Suprapubic skin (tissue), 4 donors: ENCODE data around the gene PDCD4. TPM values are rescaled to one million over a fixed set of nuclear protein-coding genes. Genes with fewer than 3 reads are reported as not detected.

Source experiments
- DNase-seq, 2 donors: peaks; one replicate each; pipeline ENCODE4 v3.0.0-alpha.2; 2019; ENCODE audit warnings: low spot score in 2 of 2
- H3K27ac ChIP-seq: fragments of 200-600 bp; sonication (generic); one replicate; pipeline ENCODE4 v1.5.1; 2019
- H3K27me3 ChIP-seq: fragments of 200-600 bp; sonication (generic); one replicate; pipeline ENCODE4 v1.5.1; 2019
- H3K36me3 ChIP-seq: fragments of 200-600 bp; sonication (generic); one replicate; pipeline ENCODE4 v1.5.1; 2019
- H3K4me1 ChIP-seq: fragments of 200-600 bp; sonication (generic); one replicate; pipeline ENCODE4 v1.5.1; 2019
- H3K4me3 ChIP-seq: fragments of 200-600 bp; sonication (generic); one replicate; pipeline ENCODE4 v1.5.1; 2019; ENCODE audit warnings: mild to moderate bottlenecking
- H3K9me3 ChIP-seq: fragments of 200-600 bp; sonication (generic); one replicate; pipeline ENCODE4 v1.5.1; 2019
- CTCF ChIP-seq, 2 donors: fragments of 200-600 bp in 1 of 2; fragments of 450-650 bp in 1 of 2; sonication (generic) in 1 of 2; IDR thresholded peaks; one replicate each; pipeline ENCODE4 v1.5.1; 2016 to 2019; ENCODE audit warnings: antibody characterized with exemption in 2 of 2, mild to moderate bottlenecking in 1 of 2, moderate library complexity in 1 of 2
- EP300 ChIP-seq: sonication (generic); formaldehyde crosslinking; IDR thresholded peaks from one replicate; pipeline ENCODE4 v1.6.1; 2017; ENCODE audit warnings: antibody characterized with exemption
- POLR2A ChIP-seq, 2 donors: fragments of 450-650 bp; IDR thresholded peaks; one replicate each; pipeline ENCODE4 v1.6.1; 2017; ENCODE audit warnings: antibody characterized with exemption in 2 of 2, mild to moderate bottlenecking in 2 of 2, moderate library complexity in 2 of 2
- POLR2AphosphoS5 ChIP-seq, 3 donors: sonication (generic); formaldehyde crosslinking; IDR thresholded peaks; one replicate each; pipeline ENCODE4 v1.6.1; 2017; ENCODE audit warnings: antibody characterized with exemption in 3 of 3
- WGBS: methylation state at CpG from one replicate; pipeline ENCODE4 v1.1.5; 2018; 5-methylcytosine and 5-hydroxymethylcytosine counted together
- total RNA-seq, 4 donors: library from RNA; depleted of rRNA; stranded (reverse); fragments of >200 nt; gene quantifications; one replicate each; pipeline ENCODE4 v1.1.0, GENCODE V29; 2016

PDCD4 gene
- total RNA-seq, 4 donors from 2014 or later = 243 to 594 (median 293) TPM

- DNase-seq = no peak
- no peak overlapping the region for H3K4me3 ChIP-seq
- H3K27me3 ChIP-seq = no peaks in the 10 kb centered on the region
- peaks cover 74% of the 10 kb centered on the region for H3K4me1 ChIP-seq
- WGBS = 52% methylated on average over 2 of the region's 2 CpGs
- TF ChIP-seq CTCF (IDR thresholded peaks at IDR 0.05) (no peak), EP300 (no peak), POLR2AphosphoS5 (IDR thresholded peaks at IDR 0.05) (no peak), POLR2A (IDR thresholded peaks at IDR 0.05) (no peak)
- H3K9me3 ChIP-seq = no peaks in the 10 kb centered on the region
- H3K36me3 ChIP-seq = no peaks in the 10 kb centered on the region
- peak overlapping the region; percentile 60 for H3K27ac ChIP-seq
Measured at GRCh38 chr10:110843031-110843430, 28.7 kb upstream of the PDCD4 start.

DNA sequence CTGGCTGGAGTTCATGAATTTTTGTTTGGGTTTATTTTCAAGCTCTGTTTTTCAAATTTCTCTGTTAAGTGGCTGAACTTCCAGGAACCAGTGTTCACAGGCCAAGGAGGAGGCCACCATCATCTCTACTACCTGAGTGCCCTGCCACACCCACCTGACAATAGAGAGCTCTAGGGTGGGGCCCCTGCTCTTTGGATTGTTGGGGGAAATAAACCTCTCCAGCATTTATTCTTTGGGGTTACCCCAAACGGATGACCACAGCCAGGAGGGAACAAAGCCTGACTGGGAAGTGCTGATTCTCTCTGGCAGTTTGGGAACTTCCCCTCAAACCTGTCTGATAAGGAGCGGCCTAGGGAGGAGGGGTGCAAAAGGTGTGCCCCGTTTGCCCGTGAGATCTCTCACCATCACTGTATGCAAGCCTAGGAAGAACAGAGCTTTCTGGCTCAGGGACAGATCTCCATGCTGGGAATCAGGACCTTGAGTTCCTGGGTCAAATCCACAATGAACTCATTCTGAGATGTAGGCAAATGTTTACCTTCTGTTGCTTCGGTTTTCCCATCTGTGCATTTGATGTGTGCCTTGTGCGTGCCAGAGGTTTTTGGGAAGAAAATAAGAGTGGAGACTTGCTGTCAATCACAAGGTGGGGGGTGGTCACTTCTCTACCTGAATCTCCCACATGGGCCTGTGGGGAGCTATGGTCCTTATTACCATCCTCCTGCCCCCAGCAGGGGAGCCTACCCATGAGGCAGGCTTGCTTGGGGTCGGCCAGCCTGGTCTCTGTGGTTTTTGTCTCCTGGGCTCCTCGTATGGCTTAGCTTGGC, 27.7 kb upstream of the PDCD4 start:
- peaks cover 69% of the 10 kb centered on the region for H3K4me1 ChIP-seq

DNA sequence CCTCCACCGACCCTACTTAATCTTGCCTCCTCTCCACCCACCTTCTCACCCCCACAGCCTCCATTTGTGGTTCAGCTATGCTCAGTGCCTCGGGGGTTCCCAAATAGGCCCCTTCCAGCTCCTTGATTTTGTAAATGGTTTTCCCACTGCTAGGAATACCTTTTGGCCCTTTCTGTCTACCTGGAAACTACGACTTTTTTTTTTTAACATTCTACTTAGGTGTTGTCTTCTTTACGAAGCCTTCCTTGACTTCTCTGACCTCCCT, 27.2 kb upstream of the PDCD4 start:
- no peak for TF ChIP-seq POLR2AphosphoS5 (IDR thresholded peaks at IDR 0.05)
- TF ChIP-seq POLR2A (IDR thresholded peaks at IDR 0.05) = no peak
- TF ChIP-seq EP300 = no peak
- no peak for TF ChIP-seq CTCF (IDR thresholded peaks at IDR 0.05)
- Histone ChIP-seq H3K27ac (peak overlapping the region; percentile 60), H3K4me1 (peaks cover 69% of the 10 kb centered on the region)

More for the DNA sequence above, 27.7 kb upstream of the PDCD4 start:
- no peaks in the 10 kb centered on the region for H3K9me3 ChIP-seq
- TF ChIP-seq POLR2AphosphoS5 (IDR thresholded peaks at IDR 0.05) (no peak), EP300 (no peak)
- DNase-seq = no peak
- H3K4me3 ChIP-seq = no peak overlapping the region
- WGBS = 63% methylated on average over 8 of the region's 8 CpGs
- H3K27ac ChIP-seq = peak overlapping the region; percentile 60
- H3K27me3 ChIP-seq = no peaks in the 10 kb centered on the region
- no peaks in the 10 kb centered on the region for H3K36me3 ChIP-seq

GRCh38 chr10:110845192-110845755, 26.5 kb upstream of the PDCD4 start:
- H3K27ac ChIP-seq = peak overlapping the region; percentile 81
- H3K36me3 ChIP-seq = no peaks in the 10 kb centered on the region
- 81% methylated on average over 2 of the region's 2 CpGs for WGBS
- H3K27me3 ChIP-seq = no peaks in the 10 kb centered on the region
- TF ChIP-seq CTCF (IDR thresholded peaks at IDR 0.05) = no peak
- TF ChIP-seq EP300 = no peak
- TF ChIP-seq POLR2A (IDR thresholded peaks at IDR 0.05) = no peak
- TF ChIP-seq POLR2AphosphoS5 (IDR thresholded peaks at IDR 0.05) = no peak
- H3K9me3 ChIP-seq = no peaks in the 10 kb centered on the region
- H3K4me3 ChIP-seq = no peak overlapping the region
- H3K4me1 ChIP-seq = peaks cover 62% of the 10 kb centered on the region
- no peak for DNase-seq

More for the DNA sequence above, 27.2 kb upstream of the PDCD4 start:
- Histone ChIP-seq H3K4me3 (no peak overlapping the region), H3K36me3 (no peaks in the 10 kb centered on the region), H3K9me3 (no peaks in the 10 kb centered on the region), H3K27me3 (no peaks in the 10 kb centered on the region)
- no peak for DNase-seq
- WGBS = 88% methylated on average over 4 of the region's 4 CpGs

DNA sequence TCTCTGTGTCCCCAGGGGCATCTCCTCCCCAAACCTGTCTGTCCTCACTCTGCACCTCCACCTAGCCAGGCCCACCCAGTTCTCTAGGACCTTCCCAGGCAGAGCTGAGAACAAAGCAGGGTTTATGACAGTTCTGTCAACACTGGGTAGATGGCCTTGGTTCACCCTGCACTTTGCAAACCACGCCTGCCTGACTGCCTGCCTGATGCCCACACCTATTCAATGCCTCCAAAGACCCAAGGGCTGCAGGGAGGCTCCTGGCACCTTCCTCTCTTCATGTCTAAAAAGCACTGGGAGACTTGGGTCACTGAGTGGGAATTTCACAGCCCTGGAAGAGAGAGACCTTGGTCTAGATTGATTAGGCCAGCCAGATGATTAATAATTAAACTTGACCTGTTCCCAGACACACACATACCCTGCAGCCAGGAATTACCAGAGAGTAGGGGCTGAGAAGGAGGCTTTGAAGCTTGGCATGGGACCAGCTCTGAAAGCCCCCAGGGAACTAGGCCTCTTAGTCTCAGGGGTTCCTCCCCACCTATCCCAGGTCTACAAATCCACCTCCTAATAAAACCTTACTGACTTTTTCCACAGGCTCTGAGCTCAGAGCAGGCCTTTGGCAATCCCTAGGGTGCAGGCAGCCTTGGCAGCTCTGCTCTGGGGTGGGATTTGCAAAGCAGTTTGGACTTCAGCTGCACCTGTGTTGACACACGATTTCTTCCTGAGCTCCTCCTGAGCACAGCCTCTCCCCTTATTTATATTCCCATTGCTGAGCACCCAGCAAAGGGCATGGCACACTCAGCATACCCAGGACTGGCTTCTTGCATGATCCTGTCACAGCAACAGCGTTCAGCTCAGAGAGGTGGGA, 25.7 kb upstream of the PDCD4 start:
- Histone ChIP-seq H3K36me3 (no peaks in the 10 kb centered on the region), H3K27me3 (no peaks in the 10 kb centered on the region), H3K9me3 (no peaks in the 10 kb centered on the region), H3K4me3 (no peak overlapping the region), H3K4me1 (peaks cover 61% of the 10 kb centered on the region), H3K27ac (peak overlapping the region; percentile 81)
- DNase-seq = no peak
- 54% methylated on average over 3 of the region's 3 CpGs for WGBS
- TF ChIP-seq POLR2A (IDR thresholded peaks at IDR 0.05) (no peak), POLR2AphosphoS5 (IDR thresholded peaks at IDR 0.05) (peak in 1 of 3 donors; percentile 33), EP300 (no peak), CTCF (IDR thresholded peaks at IDR 0.05) (no peak)
